PC-3 (cell line): Measurements from ENCODE around the gene CPB2. TPM values are rescaled to one million over a fixed set of nuclear protein-coding genes. Genes with fewer than 3 reads are reported as not detected.

Experiments used
- ATAC-seq: fragments of 200-7000 bp; cut with Tn5 transposase; 2 replicates; pipeline ENCODE4 v1.9.1; 2020; ENCODE audit warnings: mild to moderate bottlenecking, moderate library complexity
- BruUV-seq: library from RNA; stranded (reverse); fragments of 400-500 nt; replicated peaks from 2 replicates; lab custom pipeline; 2021; lab: Mats Ljungman, UMichigan
- CTCF ChIA-PET: fragments of 300-600 bp; sonication (Branson Sonifier 250); formaldehyde crosslinking; loops from one replicate; lab custom pipeline; 2022; ENCODE audit warnings: antibody characterized with exemption; lab: Charles Lee
- POLR2A ChIA-PET: fragments of 300-600 bp; sonication (Branson Sonifier 250); formaldehyde crosslinking; loops from one replicate; lab custom pipeline; 2022; ENCODE audit warnings: antibody characterized with exemption; ENCODE audit not compliant: unreplicated experiment; lab: Charles Lee
- DNase-seq: peaks from one replicate; pipeline ENCODE4 v3.0.0-alpha.2; 2015
- H2AFZ ChIP-seq: fragments of 300-600 bp; sonication (generic); 2 replicates; pipeline ENCODE4 v1.6.0; 2016; ENCODE audit warnings: antibody characterized with exemption, low read length
- H3F3A ChIP-seq: fragments of 300-600 bp; sonication (generic); one replicate; pipeline ENCODE4 v1.6.0; 2017; ENCODE audit warnings: antibody characterized with exemption, low read length, control low read depth, mild to moderate bottlenecking; ENCODE audit not compliant: unreplicated experiment
- H3K27ac ChIP-seq: fragments of 300-600 bp; sonication (generic); 2 replicates; pipeline ENCODE4 v1.5.1; 2016; ENCODE audit warnings: mild to moderate bottlenecking, low read length
- H3K27me3 ChIP-seq: fragments of 300-600 bp; sonication (generic); 2 replicates; pipeline ENCODE4 v1.6.1; 2016; ENCODE audit warnings: low read length, mixed read lengths
- H3K36me3 ChIP-seq: fragments of 300-600 bp; sonication (generic); 2 replicates; pipeline ENCODE4 v1.6.1; 2016; ENCODE audit warnings: low read depth, mixed run types, low read length, mixed read lengths
- H3K4me1 ChIP-seq: fragments of 300-600 bp; sonication (generic); 2 replicates; pipeline ENCODE4 v1.5.1; 2016; ENCODE audit warnings: low read length; ENCODE audit not compliant: insufficient read depth
- H3K4me2 ChIP-seq: fragments of 300-600 bp; sonication (generic); 2 replicates; pipeline ENCODE4 v1.6.0; 2016; ENCODE audit warnings: low read length
- H3K4me3 ChIP-seq: fragments of 300-600 bp; sonication (generic); 2 replicates; pipeline ENCODE4 v1.5.1; 2016; ENCODE audit warnings: mild to moderate bottlenecking, low read length, mixed read lengths
- H3K79me2 ChIP-seq: fragments of 300-600 bp; sonication (generic); 2 replicates; pipeline ENCODE4 v1.6.1; 2017; ENCODE audit warnings: low read length, mixed read lengths
- H3K9ac ChIP-seq: fragments of 300-600 bp; sonication (generic); 2 replicates; pipeline ENCODE4 v1.6.0; 2016; ENCODE audit warnings: mild to moderate bottlenecking, low read length
- H3K9me2 ChIP-seq: fragments of 300-600 bp; sonication (generic); replicated peaks from 2 replicates; pipeline ENCODE4 v1.6.1; 2016; ENCODE audit warnings: mixed run types, low read length, mixed read lengths
- H3K9me3 ChIP-seq: fragments of 300-600 bp; sonication (generic); 2 replicates; pipeline ENCODE4 v1.6.1; 2016; ENCODE audit warnings: low read length, mixed read lengths
- H4K20me1 ChIP-seq: fragments of 300-600 bp; sonication (generic); 2 replicates; pipeline ENCODE4 v1.6.1; 2016; ENCODE audit warnings: low read length, mixed read lengths
- CTCF ChIP-seq: fragments of 300-600 bp; sonication (generic); conservative IDR thresholded peaks from 2 replicates; pipeline ENCODE4 v1.5.1; 2017; ENCODE audit warnings: antibody characterized with exemption, low read depth, mild to moderate bottlenecking, low read length
- EZH2 ChIP-seq: fragments of 300-600 bp; sonication (generic); IDR thresholded peaks from one replicate; pipeline ENCODE4 v1.6.1; 2017; ENCODE audit warnings: antibody characterized with exemption, mild to moderate bottlenecking, low read length; ENCODE audit not compliant: unreplicated experiment
- EZH2phosphoT487 ChIP-seq: fragments of 300-600 bp; sonication (generic); IDR thresholded peaks from 2 replicates; pipeline ENCODE4 v1.6.1; 2018; ENCODE audit warnings: mild to moderate bottlenecking, antibody characterized with exemption, low read length, borderline replicate concordance
- intact Hi-C: fragments of 100-400 bp; cut with micrococcal nuclease; formaldehyde crosslinking; loops from 2 replicates; pipeline ENCODE4 v1.9.0; 2023
- total RNA-seq: library from RNA; depleted of rRNA; stranded (reverse); fragments of >200 nt; gene quantifications from 2 replicates; pipeline ENCODE4 v1.2.3, GENCODE V29; 2014

Gene CPB2
- total RNA-seq, 1 experiment from 2014 or later: not detected

GRCh38 chr13:46137627-46138317 is 32.9 kb upstream of the CPB2 start:
- intact Hi-C loops: no loop called here
- Histone ChIP-seq H3K4me3 (no peak overlapping the region), H3K4me2 (no peak overlapping the region), H3K9ac (no peak overlapping the region), H4K20me1 (no peaks in the 10 kb centered on the region), H3K27ac (no peak overlapping the region), H3K27me3 (no peaks in the 10 kb centered on the region), H2AFZ (no peak overlapping the region), H3K36me3 (peaks cover 25% of the 10 kb centered on the region), H3K4me1 (peaks cover 20% of the 10 kb centered on the region), H3K9me2 (no peaks in the 10 kb centered on the region), H3K9me3 (no peaks in the 10 kb centered on the region), H3K79me2 (no peaks in the 10 kb centered on the region), H3F3A (no peaks in the 10 kb centered on the region)
- ATAC-seq (no peak), DNase-seq (no peak)
- TF ChIP-seq CTCF (no peak), EZH2phosphoT487 (no peak), EZH2 (no peak)
- ChIA-PET CTCF (no interaction called here), POLR2A (no interaction called here)
- no TSS peak for BruUV-seq

GRCh38 chr13:46136688-46137087 is 31.9 kb upstream of the CPB2 start:
- no peak for DNase-seq
- no peak overlapping the region for H3K27ac ChIP-seq
- H3K79me2 ChIP-seq: no peaks in the 10 kb centered on the region
- no peak overlapping the region for H2AFZ ChIP-seq
- BruUV-seq: no TSS peak
- ATAC-seq: no peak
- H3K4me1 ChIP-seq: peaks cover 19% of the 10 kb centered on the region
- peaks cover 24% of the 10 kb centered on the region for H3K36me3 ChIP-seq
- H3K9ac ChIP-seq: no peak overlapping the region
- H3K27me3 ChIP-seq: no peaks in the 10 kb centered on the region
- no peak overlapping the region for H3K4me3 ChIP-seq
- no peaks in the 10 kb centered on the region for H3K9me2 ChIP-seq
- no peaks in the 10 kb centered on the region for H3F3A ChIP-seq
- ChIA-PET POLR2A (no interaction called here), CTCF (no interaction called here)
- H3K4me2 ChIP-seq: no peak overlapping the region
- intact Hi-C loops: no loop called here
- H4K20me1 ChIP-seq: no peaks in the 10 kb centered on the region
- H3K9me3 ChIP-seq: no peaks in the 10 kb centered on the region
- TF ChIP-seq CTCF (no peak), EZH2phosphoT487 (no peak), EZH2 (no peak)

- Histone ChIP-seq H3F3A (no peaks in the 10 kb centered on the region), H3K27me3 (no peaks in the 10 kb centered on the region), H3K4me1 (peaks cover 19% of the 10 kb centered on the region), H3K4me3 (peak overlapping the region; percentile 28; the same call in 1 of the 2 replicates), H3K36me3 (peaks cover 20% of the 10 kb centered on the region; the same call in 1 of the 2 replicates), H3K79me2 (no peaks in the 10 kb centered on the region), H3K9me2 (no peaks in the 10 kb centered on the region), H3K27ac (peak overlapping the region; percentile 68), H4K20me1 (no peaks in the 10 kb centered on the region), H2AFZ (no peak overlapping the region), H3K9me3 (no peaks in the 10 kb centered on the region), H3K9ac (peak overlapping the region; percentile 22; the same call in 1 of the 2 replicates), H3K4me2 (peak overlapping the region; percentile 72)
- ATAC-seq (peak; percentile 96), DNase-seq (peak; percentile 92)
- intact Hi-C loops: no loop called here
- BruUV-seq: no TSS peak
- TF ChIP-seq EZH2phosphoT487 (no peak), EZH2 (no peak), CTCF (no peak)
- CTCF ChIA-PET: interaction anchor here (0.6 to 0.9 kb wide), 2 partner anchors 8 to 1088 kb away, joined by 3 read pairs; no protein-coding TSS in a partner anchor
- POLR2A ChIA-PET: interaction anchor here (0.5 kb wide), 1 partner anchor 15 kb away, joined by 3 read pairs; no protein-coding TSS in a partner anchor
These were observed 30.2 kb upstream of the CPB2 start for GRCh38 chr13:46134961-46135522.
